Loucy (cell line): ENCODE data around the gene UQCC2.

Experiments used
- H2AFZ ChIP-seq: fragments of 200-600 bp; sonication (generic); 2 replicates; pipeline ENCODE4 v1.6.0; 2016; ENCODE audit warnings: antibody characterized with exemption, mild to moderate bottlenecking, low read length, moderate library complexity
- H3F3A ChIP-seq: fragments of 200-600 bp; 2 replicates; pipeline ENCODE4 v1.6.0; 2016; ENCODE audit warnings: antibody characterized with exemption, low read depth, mild to moderate bottlenecking
- H3K27me3 ChIP-seq: fragments of 200-600 bp; sonication (generic); 2 replicates; pipeline ENCODE4 v1.6.1; 2014; ENCODE audit warnings: low read length, mild to moderate bottlenecking; ENCODE audit not compliant: insufficient read depth, poor library complexity, severe bottlenecking
- H3K36me3 ChIP-seq: fragments of 200-600 bp; sonication (generic); 2 replicates; pipeline ENCODE4 v1.6.1; 2016; ENCODE audit warnings: low read length; ENCODE audit not compliant: insufficient read depth
- H3K4me1 ChIP-seq: fragments of 200-600 bp; sonication (generic); 2 replicates; pipeline ENCODE4 v1.5.1; 2014; ENCODE audit warnings: low read length, mild to moderate bottlenecking; ENCODE audit not compliant: insufficient read depth, poor library complexity, severe bottlenecking
- H3K4me2 ChIP-seq: fragments of 200-600 bp; sonication (generic); 2 replicates; pipeline ENCODE4 v1.6.0; 2014; ENCODE audit warnings: antibody characterized with exemption, low read length, low read depth, mild to moderate bottlenecking; ENCODE audit not compliant: poor library complexity, severe bottlenecking
- H3K4me3 ChIP-seq: fragments of 200-600 bp; sonication (generic); 2 replicates; pipeline ENCODE4 v1.5.1; 2014; ENCODE audit warnings: low read length, mild to moderate bottlenecking, mixed read lengths; ENCODE audit not compliant: poor library complexity, severe bottlenecking
- H3K79me2 ChIP-seq: fragments of 200-600 bp; sonication (generic); 2 replicates; pipeline ENCODE4 v1.6.1; 2014; ENCODE audit warnings: low read length; ENCODE audit not compliant: insufficient read depth
- H3K9ac ChIP-seq: fragments of 200-600 bp; sonication (generic); 2 replicates; pipeline ENCODE4 v1.6.0; 2014; ENCODE audit warnings: mild to moderate bottlenecking, low read depth, low read length, moderate library complexity; ENCODE audit not compliant: poor library complexity, severe bottlenecking
- H3K9me2 ChIP-seq: fragments of 200-600 bp; sonication (generic); replicated peaks from 2 replicates; pipeline ENCODE4 v1.6.1; 2016; ENCODE audit warnings: low read depth, low read length, mixed read lengths
- H3K9me3 ChIP-seq: fragments of 200-600 bp; sonication (generic); 2 replicates; pipeline ENCODE4 v1.6.1; 2014; ENCODE audit warnings: mild to moderate bottlenecking, antibody characterized with exemption, low read length, low read depth; ENCODE audit not compliant: insufficient read depth
- H4K20me1 ChIP-seq: fragments of 200-600 bp; sonication (generic); 2 replicates; pipeline ENCODE4 v1.6.0; 2014; ENCODE audit warnings: antibody characterized with exemption, low read length, mild to moderate bottlenecking; ENCODE audit not compliant: insufficient read depth, poor library complexity, severe bottlenecking
- EZH2phosphoT487 ChIP-seq: fragments of 200-600 bp; IDR thresholded peaks from 2 replicates; pipeline ENCODE4 v1.6.1; 2018; ENCODE audit warnings: antibody characterized with exemption, mild to moderate bottlenecking, moderate library complexity, borderline replicate concordance
- TF ChIP-seq, protein P1 (sequence below): fragments of 200-600 bp; sonication (generic); conservative IDR thresholded peaks from 2 replicates; pipeline ENCODE4 v1.5.1; 2014; ENCODE audit warnings: mild to moderate bottlenecking, antibody characterized with exemption, low read length

UQCC2 gene

DNA sequence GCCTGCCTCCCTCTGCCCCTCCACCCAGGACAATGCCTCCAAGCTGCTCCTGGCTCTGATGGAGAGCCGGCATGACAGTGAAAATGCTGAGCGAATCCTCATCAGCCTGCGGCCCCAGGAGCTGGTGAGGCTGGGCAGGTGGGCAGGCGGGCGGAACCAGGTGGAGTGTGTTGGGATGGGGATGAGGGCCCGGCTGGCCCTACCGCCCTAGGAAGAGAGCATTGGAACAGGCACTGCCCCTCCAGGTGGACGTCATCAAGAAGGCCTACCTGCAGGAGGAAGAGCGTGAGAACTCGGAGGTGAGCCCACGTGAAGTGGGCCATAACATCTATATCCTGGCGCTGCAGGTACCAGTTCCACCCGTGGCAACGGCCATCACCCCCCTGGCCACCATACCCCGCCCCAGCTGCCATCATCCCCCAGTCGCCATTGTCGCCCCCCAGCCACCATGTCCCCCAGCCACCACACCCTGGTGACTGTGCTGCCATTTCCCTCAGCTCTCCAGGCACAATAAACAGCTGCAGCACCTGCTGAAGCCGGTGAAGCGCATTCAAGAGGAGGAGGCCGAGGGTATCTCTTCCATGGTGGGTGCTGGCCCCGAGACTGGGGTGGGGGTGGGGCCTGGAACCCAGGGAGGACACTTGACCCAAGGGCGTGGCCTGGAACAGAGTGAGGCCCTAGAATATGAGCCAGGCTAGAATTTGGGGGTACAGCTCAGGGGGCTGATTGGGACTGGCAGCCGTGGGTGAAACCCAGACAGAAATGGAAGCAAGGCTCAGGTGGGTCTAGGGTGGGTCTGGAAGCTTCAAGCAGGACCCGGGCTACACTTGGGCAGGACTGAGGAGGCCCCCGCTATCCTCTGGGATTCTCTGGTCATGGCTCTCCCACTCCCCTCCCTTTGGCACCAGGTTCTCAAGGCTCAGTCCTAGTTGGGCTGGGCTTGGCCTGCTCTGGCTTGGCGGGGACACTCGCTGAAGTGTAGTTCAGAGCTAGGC is 24.2 kb downstream of the UQCC2 start:
- no peaks in the 10 kb centered on the region for H3K27me3 ChIP-seq
- H3K9me3 ChIP-seq: no peaks in the 10 kb centered on the region
- H2AFZ ChIP-seq: no peak overlapping the region
- no peak overlapping the region for H3K9ac ChIP-seq
- H4K20me1 ChIP-seq: no peaks in the 10 kb centered on the region
- no peak overlapping the region for H3K4me2 ChIP-seq
- H3K36me3 ChIP-seq: peaks cover 73% of the 10 kb centered on the region; the same call in 1 of the 2 replicates
- H3K9me2 ChIP-seq: no peaks in the 10 kb centered on the region
- H3K4me3 ChIP-seq: no peak overlapping the region
- H3K79me2 ChIP-seq: no peaks in the 10 kb centered on the region
- H3F3A ChIP-seq: no peaks in the 10 kb centered on the region
- TF ChIP-seq, protein P1, sequence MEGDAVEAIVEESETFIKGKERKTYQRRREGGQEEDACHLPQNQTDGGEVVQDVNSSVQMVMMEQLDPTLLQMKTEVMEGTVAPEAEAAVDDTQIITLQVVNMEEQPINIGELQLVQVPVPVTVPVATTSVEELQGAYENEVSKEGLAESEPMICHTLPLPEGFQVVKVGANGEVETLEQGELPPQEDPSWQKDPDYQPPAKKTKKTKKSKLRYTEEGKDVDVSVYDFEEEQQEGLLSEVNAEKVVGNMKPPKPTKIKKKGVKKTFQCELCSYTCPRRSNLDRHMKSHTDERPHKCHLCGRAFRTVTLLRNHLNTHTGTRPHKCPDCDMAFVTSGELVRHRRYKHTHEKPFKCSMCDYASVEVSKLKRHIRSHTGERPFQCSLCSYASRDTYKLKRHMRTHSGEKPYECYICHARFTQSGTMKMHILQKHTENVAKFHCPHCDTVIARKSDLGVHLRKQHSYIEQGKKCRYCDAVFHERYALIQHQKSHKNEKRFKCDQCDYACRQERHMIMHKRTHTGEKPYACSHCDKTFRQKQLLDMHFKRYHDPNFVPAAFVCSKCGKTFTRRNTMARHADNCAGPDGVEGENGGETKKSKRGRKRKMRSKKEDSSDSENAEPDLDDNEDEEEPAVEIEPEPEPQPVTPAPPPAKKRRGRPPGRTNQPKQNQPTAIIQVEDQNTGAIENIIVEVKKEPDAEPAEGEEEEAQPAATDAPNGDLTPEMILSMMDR: no peak
- TF ChIP-seq EZH2phosphoT487: no peak
- no peaks in the 10 kb centered on the region for H3K4me1 ChIP-seq

DNA sequence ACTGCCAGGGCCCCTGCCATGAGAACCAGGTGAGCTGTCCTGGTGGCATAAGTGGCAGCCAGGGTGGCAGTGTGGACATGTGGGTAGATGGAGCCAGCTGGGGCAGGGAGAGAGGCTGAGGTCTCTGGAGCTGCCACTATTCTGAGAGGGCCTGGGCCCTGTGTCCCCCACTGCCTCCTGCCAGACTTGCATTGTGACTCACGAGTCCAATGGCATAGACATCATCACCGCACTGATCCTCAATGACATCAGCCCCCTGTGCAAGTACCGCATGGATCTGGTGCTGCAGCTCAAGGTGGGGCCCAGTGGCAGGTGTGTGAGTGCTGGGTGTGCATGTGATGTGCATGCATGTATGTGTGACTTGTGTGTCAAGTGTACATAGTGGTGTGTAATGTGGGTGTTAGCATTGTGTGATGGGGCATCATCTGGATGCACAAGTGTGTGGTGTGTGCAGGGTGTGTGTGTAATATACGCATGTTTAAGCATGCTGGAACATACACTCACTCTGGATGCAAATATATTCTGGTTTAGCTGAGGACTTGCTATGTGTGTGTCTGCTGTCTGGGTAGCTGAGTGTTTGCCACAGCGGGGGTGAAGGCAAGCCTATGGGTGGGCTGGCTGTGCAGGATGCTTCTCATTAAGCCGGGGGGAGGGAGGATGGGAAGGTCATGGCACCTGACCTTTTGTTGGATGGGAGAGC is 25.1 kb downstream of the UQCC2 start:
- Histone ChIP-seq H3K27me3 (no peaks in the 10 kb centered on the region), H3K4me2 (no peak overlapping the region), H3K4me1 (no peaks in the 10 kb centered on the region), H4K20me1 (no peaks in the 10 kb centered on the region), H3K9me3 (no peaks in the 10 kb centered on the region), H3K4me3 (no peak overlapping the region), H3K36me3 (peaks cover 65% of the 10 kb centered on the region; the same call in 1 of the 2 replicates), H3K9ac (no peak overlapping the region), H2AFZ (no peak overlapping the region), H3K9me2 (no peaks in the 10 kb centered on the region), H3F3A (no peaks in the 10 kb centered on the region), H3K79me2 (no peaks in the 10 kb centered on the region)
- TF ChIP-seq, protein P1: no peak
- TF ChIP-seq EZH2phosphoT487: no peak

DNA sequence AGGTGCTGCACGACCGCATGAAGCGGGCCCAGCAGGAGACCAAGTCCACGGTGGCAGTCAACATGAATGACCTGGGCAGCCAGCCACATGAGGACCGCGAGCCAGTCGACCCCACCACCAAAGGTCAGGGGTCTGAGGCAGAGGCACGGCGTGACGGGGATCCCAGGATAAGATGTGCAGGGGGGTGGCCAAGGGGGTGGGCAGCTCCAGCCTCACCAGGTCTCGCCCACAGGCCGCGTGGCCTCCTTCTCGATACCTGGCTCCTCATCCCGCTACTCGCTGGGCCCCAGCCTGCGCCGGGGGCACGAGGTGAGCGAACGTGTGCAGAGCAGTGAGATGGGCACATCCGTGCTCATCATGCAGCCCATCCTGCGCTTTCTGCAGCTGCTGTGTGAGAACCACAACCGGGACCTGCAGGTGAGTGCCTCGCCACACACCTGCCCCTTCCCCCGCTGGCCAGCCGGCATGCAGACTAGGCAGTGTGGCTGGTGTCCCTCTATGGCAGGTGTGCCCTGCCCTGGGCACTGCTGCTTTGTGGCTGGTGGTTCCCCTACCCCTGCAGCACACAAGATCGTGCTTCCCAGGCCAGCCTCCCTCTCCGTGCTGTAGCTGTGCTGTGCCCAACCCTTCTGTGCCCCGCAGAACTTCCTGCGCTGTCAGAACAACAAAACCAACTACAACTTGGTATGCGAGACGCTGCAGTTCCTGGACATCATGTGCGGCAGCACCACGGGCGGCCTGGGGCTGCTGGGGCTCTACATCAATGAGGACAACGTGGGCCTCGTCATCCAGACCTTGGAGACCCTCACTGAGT is 25.9 kb downstream of the UQCC2 start:
- H3K36me3 ChIP-seq: peaks cover 57% of the 10 kb centered on the region; the same call in 1 of the 2 replicates
- no peaks in the 10 kb centered on the region for H3K79me2 ChIP-seq
- H3K4me1 ChIP-seq: no peaks in the 10 kb centered on the region
- TF ChIP-seq, protein P1: no peak
- TF ChIP-seq EZH2phosphoT487: no peak
- H4K20me1 ChIP-seq: no peaks in the 10 kb centered on the region
- no peak overlapping the region for H2AFZ ChIP-seq
- no peaks in the 10 kb centered on the region for H3F3A ChIP-seq
- no peak overlapping the region for H3K4me2 ChIP-seq
- no peaks in the 10 kb centered on the region for H3K27me3 ChIP-seq
- no peak overlapping the region for H3K9ac ChIP-seq
- no peaks in the 10 kb centered on the region for H3K9me2 ChIP-seq
- H3K4me3 ChIP-seq: no peak overlapping the region
- no peaks in the 10 kb centered on the region for H3K9me3 ChIP-seq
